GM19467 (cell line): ENCODE results near the gene HAO2.
"Not testable (repeated sequence)": the region's sequence is repeated elsewhere in the genome, so short reads cannot be mapped to it uniquely, and the experiment has no call there.

Experiments used
- ATAC-seq: cut with Tn5 transposase; IDR thresholded peaks from one replicate; pipeline ENCODE4 v1.9.1; 2021; ENCODE audit warnings: mild to moderate bottlenecking, moderate library complexity; ENCODE audit not compliant: unreplicated experiment

The HAO2 gene

GRCh38 chr1:119376594-119376993 is 8.0 kb downstream of the HAO2 start:
- no peak for ATAC-seq

- ATAC-seq = not testable (repeated sequence)
Measured at GRCh38 chr1:119377594-119377993, 9.0 kb downstream of the HAO2 start.

DNA sequence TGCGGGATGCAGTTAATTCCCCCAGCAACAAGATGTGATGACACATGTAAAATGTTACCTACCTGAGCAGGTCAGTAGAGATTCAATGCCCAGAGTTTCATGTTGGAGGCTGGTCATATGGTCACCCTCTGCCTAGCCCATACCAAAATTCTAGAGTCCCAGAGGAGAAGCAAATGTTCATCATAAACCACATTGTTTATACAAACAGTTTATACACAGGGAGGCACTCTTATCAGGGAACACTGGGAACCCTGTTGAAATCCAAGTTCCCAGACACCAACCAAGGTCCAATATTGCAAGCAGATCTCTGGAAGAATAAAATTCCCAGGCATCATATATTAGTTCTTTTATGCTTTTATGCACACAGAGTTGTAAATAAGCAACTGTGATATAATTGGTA is 10.5 kb downstream of the HAO2 start:
- ATAC-seq = no peak

DNA sequence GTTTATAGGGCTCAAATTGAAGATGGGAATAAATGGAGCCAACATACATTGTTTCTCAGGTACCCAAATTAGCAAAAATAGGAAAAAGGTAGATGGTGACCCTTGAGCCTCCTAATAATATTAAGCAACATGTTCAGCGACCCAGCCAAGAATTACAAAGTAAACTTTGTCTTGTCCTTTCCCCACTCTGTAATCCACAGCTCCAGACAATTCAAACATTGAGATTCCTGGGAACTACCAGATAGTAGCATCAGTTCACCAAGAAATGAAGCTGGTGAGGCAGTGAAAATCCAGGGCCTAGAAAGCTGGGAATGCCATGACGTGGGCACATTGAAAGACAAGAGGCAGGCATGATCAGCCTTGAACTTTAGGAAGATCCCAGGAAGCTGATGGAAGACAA is 11.7 kb downstream of the HAO2 start:
- no peak for ATAC-seq

DNA sequence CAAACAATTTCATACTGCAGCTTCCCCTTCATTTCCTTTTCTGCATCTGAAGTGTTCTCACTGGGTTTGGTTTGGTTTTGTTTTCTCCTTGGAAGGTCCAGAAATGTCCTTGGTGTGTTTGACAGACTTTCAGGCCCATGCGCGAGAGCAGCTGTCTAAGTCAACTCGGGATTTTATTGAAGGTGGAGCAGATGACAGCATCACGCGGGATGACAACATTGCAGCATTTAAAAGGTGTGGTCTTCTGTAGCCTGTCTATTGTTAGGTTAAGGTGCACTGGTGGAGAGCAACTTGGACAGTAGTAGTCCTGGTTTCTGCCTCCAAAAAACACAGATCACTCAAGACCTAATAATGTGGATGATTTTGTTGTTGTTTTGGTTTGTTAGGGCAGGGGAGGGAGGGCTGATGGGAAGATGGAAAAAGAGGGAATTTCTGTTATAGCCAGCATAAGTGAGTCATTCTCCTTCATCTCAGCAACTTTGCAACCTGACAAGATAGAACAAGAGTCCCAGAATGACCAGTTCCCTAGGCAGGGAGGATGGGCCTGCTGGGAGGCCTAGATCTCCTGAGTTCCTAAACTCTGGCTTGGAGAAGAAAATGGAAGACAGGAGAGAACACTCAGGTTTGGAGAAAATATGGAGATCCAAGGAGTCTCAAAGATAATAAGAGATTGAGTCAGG is 12.5 kb downstream of the HAO2 start:
- ATAC-seq = no peak

- ATAC-seq = no peak
Measured at GRCh38 chr1:119384591-119384990, 16.0 kb downstream of the HAO2 start.

GRCh38 chr1:119385650-119386049 is 17.1 kb downstream of the HAO2 start:
- no peak for ATAC-seq

DNA sequence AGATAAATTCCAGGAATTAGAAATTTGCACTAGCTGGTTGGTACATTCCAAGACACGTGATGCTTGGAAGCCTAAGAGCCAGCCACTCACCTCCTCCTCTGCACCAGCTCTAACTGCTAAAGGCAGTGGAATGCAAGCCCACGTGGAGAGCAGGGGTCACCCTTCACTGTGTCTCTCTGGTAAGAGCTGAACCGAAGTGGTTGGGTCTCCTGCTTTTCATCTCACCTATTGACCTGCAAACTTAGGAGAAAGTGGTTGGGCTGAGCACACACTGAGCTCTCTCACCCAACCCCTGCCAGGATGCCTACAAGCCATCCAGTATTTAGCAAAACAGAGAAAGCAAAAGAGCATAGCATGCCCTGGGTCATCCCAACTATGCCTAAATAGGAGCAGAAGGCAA is 19.3 kb downstream of the HAO2 start:
- no peak for ATAC-seq

DNA sequence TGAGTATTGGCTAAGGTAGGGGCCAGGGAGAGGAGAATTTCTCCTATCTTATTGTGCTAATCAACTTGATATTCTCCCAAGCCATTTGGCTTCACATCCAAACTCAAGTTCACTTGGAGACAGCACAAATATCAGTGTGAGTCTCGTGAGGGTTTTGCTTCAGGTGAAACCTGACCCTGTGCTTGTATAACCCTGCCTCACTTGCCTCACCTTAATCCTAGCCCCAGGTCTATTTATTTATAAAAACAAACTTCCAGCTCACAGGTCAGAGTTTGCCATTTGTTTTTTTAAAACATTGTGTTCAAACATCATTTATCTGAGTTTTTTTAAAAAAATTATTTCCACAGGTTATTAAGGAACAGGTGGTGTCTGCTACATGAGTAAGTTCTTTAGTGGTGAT is 19.9 kb downstream of the HAO2 start:
- no peak for ATAC-seq

GRCh38 chr1:119390526-119390925 is 21.9 kb downstream of the HAO2 start:
- ATAC-seq = no peak

GRCh38 chr1:119391749-119392148 is 23.2 kb downstream of the HAO2 start:
- ATAC-seq = no peak

- no peak for ATAC-seq
Measured at GRCh38 chr1:119394085-119394484, 25.5 kb downstream of the HAO2 start.

DNA sequence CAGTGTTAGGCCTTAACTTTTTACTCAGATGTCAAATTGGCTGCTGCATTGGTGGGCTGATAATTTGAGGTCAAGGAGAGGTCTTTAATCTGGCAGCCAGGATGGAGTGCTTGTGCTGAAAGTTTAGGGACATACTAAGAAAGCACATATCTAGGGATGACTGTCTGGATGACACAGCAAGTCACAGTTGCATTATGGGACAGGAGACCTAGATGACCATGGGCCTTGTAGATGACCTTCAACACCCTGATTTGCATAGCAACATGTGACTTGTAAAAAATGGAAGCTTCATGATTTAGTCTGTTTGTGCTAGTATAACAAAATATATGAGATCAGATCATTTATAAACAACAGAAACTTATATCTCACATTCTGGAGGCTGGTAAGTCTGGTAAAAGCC is 28.4 kb downstream of the HAO2 start:
- no peak for ATAC-seq

DNA sequence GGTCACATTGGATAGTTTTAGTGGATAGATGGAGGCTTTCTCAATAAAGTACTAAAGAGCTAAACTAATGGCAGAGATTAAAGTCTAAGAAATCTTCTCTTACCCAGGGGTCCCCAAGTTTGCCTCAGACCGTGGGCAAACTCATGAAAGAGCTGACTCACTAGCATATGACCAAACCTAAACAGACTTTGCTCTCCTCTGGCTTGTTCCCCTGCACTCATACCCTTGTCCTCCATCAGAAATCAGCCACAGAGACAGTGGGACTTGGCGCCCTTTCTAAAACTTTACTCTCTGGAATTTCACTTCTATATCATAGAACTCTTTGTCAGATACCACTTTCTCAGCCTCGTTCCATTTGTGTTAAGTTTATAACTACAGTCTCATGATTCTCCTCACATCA is 29.4 kb downstream of the HAO2 start:
- ATAC-seq = no peak

DNA sequence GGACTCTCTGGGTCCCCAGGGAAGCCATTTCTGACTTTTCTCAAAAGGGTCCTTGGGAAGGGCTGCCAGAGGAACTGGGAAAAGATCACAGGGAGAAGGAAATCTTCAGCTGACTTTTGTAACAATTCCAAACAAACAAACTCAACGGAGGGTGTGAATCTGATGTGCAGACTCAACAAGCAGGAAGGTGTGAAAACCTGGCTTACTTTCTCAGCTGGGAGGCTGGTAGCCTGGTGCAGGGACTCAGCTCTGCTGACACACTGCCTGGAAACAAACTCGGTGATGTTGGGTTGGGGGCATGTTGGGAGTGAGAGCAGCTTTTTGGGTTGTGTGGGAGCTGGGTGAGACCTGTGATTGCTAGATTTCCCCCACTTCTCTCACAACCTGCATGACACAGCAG is 36.2 kb downstream of the HAO2 start:
- ATAC-seq = no peak

DNA sequence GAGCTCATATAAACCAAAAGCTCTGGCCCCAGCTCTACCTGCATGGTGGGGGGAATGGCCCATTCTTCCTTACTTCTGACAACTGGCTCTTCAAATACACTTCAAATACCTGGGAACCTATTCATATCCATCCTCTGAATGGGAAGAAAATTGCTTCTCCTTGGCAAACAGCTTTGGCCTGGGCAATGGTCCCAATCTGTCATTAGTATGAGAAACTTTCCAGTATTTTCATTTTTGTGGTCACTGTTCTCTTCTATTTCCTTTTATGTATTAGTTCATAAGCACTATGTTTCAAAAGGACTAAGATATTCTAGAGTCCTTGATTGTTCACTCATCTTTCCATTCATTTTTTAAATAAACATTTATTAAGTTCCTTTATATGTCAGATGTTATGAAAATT is 41.1 kb downstream of the HAO2 start:
- no peak for ATAC-seq

GRCh38 chr1:119410961-119411360 is 42.4 kb downstream of the HAO2 start:
- no peak for ATAC-seq

- no peak for ATAC-seq
Measured at GRCh38 chr1:119414950-119415349, 46.4 kb downstream of the HAO2 start, which contains the start of gene HSD3B2. Gene HSD3B2 (plus strand): TSS chr1:119415150. CDS start chr1:119415420, 270 bp downstream.

DNA sequence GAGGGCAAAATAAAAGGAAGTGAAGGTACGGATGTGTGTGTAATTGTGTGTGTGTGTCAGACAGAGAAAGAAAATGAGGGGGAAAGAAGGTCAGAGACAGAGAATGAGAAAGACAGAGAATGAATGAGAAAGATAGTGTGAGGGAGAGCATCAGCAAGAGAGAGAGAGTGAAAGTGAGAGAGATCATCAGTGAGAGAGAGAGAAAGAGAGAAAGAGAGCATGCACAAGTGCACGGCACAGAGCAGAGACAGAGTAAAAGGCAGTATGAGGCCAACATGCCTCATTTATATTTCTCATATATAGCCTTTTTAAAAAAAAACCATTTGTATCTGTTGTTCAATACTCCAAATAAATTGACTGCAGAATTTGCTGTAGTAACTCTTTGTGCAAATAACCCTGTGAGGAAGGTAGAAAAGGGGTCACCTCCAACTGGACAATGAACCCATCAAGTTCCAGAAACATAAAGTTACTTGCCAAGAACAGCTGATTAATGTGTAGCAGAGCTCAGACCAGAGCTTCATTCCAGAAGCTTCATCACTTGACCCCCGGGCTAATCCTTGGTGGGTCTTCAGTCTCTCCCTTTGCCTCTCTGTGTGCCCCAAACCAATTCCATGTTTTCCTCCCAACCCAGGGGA is 47.5 kb downstream of the HAO2 start:
- ATAC-seq = no peak

DNA sequence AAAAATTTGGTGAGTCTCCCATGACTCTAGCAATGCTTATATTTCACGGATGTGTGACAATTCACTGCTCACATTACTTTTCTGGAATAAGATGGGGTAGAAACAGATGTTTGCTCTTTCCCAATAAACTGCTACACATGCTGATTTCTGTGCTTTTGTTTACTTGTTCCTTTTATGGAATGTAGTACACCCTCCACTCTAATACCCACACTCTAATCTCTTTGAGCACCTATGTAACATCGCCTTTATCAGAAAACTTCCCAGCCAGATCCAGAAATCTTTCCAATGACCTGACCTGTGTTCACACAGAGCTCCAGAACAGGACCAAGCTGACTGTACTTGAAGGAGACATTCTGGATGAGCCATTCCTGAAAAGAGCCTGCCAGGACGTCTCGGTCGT is 50.5 kb downstream of the HAO2 start:
- ATAC-seq = no peak

GRCh38 chr1:119420638-119421037 is 52.1 kb downstream of the HAO2 start:
- ATAC-seq = no peak

GRCh38 chr1:119422631-119423030 is 54.0 kb downstream of the HAO2 start:
- ATAC-seq = no peak

GRCh38 chr1:119428991-119429390 is 60.4 kb downstream of the HAO2 start:
- no peak for ATAC-seq
